HG02870 (cell line): ENCODE data around the gene GLIS1.
"Not testable (repeated sequence)": the region's sequence is repeated elsewhere in the genome, so short reads cannot be mapped to it uniquely, and the experiment has no call there.

Experiments used
- ATAC-seq: cut with Tn5 transposase; IDR thresholded peaks from one replicate; pipeline ENCODE4 v1.9.1; 2021; ENCODE audit warnings: mild to moderate bottlenecking, moderate library complexity; ENCODE audit not compliant: unreplicated experiment

Gene GLIS1

DNA sequence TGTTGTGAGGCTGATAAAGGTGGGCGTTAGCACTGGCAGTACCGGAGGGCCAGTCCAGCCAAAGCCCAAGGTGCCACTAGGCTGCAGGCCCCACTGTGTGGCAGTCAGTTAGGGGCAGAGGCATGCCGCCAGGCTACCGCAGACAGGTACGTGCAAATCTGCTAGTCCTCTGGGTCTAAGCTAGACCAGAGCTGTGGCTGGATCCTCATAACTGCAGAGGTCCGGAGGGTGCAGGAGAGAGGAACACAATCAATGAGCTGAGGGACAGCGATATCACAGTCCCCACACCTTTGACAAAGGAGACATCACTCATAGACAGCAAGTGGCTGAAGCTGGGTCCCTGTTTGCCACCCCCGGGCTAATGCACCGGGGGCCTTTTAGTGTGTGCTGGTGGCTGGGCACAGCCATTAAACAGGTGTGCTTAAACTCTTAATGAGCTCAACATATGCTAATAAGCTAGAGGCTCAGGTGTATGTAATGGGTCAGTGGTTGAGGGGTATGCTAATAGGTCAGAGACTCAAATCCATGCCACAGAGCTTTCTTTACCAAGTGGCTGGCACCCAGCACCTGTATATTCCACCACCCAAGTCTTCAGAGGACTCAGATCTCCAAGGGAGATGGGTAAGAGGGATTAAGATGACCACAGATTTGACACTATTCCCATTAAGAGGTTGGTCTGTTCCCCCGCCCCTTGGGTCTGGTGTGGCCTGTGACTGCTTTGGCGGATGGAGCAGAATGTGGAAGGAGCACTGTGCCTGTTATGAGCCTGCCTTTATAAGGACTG lies 82.0 kb downstream of the GLIS1 start:
- ATAC-seq: no peak

DNA sequence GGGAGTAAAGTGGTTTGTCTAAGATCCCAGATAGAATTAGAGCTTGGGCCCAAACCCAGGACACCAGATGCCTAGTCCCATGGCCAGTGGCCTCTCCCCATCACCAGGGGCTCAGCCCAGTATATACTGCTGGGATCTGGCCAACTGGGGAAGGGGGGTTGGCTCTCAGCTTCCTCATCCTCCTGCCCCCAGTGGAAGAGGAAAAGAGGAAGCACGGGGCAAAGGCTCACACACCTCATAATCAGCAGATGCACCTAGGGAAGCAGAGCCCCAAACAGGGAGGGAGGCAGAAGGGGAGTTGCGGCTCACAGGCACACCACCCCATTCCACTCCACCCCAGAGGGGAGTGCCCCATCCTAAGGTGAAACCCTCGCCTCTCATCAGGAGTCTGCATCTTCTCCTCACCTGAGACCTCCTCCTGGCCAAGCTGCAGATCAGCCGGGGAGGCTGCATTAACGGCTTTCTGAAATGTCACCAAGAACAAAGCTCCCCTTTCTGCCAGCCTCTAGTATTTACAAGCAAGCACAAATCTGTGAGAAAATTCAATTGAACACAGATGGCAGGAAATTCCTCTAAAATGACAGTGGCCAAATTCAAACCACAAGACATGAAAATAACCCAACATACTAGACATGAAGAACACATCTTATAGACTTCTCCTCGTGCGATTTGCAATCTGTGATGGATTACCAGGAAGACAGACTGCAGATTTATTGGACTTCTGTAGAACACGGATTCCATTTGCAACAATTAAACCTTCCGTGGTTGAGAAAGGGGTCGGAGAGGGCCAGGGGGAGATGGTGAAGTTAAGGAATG lies 82.8 kb downstream of the GLIS1 start:
- ATAC-seq: no peak

DNA sequence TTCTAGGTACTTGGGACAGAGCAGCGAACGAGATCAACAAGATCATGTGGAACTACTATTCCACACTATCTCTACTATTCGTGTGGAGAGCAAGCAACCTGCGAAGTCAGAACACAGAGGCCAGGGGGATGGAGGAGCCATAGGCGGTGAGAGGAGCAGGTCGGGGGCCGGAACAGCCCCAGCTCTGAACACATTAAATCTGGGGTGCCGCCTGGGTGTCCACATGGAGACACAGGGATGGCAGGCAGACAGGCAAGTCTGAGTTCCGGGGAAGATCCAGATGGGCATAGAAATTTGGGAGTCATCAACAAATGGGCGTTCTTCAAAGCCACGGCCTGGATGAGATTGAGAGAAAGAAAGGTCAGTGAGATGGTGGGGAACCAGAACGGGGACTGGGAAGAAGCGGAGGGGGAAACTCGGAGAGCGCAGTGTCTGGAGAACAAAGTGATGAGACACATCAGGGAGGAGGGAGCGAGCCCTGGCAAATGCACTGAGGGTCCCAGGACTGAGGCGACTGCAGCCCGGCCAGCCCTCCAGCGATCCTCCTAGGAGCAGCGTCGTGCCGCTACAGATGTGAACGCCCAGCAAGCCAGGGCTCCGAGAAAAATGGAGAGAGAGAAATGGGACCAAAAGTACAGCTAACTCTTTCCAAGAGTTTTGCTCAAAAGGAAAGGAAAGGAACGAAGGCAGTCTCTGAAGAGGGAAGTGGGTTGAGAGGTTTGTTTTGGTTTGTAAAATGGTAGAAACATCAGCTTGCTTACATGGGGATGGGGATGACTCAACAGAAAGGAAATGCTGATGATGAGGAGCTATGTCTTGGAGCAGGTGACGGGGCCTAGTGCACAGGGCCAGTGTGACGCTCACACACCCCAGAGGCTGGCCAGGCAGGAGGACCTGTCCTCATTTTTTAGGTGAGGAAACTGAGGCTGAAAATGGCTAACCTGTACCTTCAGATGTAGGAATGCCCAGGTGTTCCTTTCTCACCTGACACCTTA lies 84.5 kb downstream of the GLIS1 start:
- no peak for ATAC-seq

DNA sequence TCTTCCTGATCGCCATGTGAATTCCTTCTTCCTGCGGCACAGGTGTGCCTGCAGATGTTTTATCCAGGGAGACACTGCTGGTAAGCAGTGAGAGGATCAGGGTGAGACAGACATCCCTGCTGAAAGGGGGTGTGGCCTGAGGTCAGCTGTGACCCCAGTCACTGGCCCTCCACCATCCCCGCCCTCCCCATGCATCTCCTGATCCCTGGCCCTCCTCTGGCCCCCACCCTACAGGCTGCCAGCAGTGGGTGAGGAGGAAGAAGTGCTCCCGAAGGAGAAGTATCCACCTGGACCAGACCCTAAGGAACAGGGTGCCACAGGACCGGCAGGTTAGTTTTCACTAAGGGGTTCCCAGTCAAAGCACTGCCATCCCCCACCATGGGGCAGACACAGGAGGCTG lies 85.3 kb downstream of the GLIS1 start:
- ATAC-seq: no peak

DNA sequence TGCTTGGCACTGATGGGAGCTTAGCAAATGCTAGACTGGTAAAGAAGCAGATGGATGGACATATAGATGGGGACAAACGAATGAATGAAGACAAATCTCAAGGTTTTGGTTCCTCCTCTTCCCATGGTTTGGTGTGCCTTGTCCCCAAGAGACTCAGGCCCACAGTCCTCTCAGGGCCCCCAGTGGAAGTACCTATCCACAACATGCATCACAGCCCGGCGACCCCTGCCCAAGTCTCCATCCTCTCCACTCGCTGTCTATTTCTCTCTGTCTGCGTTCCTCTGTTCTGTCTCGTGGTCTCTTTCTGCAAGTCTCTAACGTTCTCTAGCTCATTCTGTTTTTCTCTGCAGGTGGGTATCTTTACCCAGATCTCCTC lies 85.8 kb downstream of the GLIS1 start:
- ATAC-seq: no peak

DNA sequence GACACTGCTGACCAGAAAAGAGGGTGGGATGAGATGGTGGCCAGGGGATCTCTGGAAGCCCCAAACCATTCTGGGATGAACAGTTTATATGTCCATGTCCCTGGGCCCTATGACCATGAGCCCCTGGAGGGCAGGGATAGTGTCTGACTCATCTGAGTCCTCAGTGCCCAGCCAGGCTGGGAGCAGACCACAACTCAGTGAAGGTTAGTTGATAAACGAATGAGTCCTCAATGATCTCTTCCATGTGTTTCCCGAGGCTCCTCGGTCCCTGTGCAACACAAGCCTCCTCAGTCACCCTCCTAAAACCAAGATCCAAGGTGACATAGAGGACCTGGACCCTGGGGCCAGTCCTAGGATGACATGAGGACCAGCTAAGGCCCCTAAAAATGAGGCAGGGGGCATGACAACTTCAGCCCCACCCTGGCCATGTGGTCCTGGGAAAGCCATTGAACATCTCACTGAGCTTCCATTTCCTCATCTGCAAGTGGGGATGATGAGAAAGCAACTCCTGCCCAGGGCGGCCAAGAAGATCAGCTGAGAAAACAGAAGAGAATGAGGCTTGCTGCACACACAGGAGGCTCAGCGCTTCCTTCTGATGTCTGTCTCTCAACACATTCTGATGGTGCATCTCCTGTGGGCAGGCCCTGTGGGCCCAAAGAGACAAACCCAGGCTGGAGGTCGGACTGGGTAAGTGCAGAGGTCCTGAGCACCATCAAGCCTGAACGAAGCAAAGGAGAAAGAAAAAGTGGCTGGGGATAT lies 86.3 kb downstream of the GLIS1 start:
- no peak for ATAC-seq

DNA sequence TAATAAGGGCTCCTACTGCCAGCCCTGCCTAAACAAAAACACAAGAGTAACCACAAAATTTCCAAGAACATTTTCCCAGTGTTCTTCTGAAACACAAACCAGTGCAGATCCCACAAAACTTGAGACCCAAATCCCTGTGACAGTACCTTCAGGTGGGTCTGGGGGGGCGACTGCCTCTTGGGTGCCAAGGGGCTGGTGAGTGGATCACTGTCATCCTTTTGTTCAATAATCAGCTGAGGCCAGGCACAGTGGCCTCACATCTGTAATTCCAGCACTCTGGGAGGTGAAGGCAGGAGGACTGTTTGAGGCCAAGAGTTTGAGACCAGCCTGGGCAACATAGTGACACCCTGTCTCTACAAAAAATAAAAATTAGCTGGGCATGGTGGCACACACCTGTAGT lies 87.6 kb downstream of the GLIS1 start:
- no peak for ATAC-seq

DNA sequence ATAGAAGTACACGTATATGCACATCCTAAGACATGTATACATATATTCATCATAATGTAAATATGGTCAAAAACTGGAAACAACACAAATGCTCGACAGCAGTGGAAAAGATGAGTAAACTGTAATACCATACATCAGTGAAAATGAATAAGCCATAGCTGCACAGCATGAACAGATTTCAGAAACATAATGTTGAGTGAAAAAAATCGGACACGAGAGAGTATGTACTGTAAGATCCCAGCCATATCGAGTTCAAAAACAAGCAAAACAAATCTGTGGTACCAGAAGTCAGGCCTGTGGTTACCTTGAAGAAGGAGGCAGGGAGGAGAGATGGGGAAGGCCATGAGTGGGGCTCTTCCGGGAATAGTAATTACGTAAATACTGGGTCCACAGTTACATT lies 90.4 kb downstream of the GLIS1 start:
- ATAC-seq: no peak

DNA sequence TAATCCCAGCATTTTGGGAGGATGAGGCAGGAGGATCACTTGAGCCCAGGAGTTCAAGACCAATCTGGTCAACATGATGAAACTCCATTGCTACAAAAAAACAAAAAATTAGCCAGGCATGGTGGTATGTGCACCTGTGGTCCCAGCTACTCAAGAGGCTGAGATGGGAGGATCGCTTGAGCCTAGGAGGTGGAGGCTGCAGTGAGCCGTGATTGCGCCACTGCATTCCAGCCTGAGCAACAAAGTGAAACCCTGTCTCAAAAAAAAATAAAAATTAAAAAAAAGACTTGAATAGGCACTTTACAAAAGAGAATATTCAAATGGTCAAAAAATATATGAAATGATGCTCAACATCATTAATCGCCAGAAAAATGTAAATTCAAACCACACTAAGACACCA lies 91.0 kb downstream of the GLIS1 start:
- ATAC-seq: not testable (repeated sequence)

DNA sequence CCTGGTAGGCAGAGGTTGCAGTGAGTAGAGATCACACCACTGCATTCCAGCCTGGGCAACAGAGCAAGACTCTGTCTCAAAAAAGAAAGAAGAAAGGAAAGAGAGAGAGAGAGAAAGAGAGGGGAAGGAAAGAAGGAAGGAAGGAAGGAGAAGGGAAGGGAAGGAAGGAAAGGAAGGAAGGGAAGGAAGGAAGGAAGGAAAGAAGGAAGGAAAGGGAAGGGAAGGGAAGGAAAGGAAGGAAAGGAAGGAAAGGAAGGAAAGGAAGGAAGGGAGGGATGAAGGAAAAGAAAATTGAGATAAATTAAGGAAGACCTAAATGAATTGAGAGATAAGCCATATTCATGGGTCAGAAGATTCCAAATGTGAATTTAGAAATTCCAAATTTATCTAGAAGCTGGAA lies 92.2 kb downstream of the GLIS1 start:
- no peak for ATAC-seq

DNA sequence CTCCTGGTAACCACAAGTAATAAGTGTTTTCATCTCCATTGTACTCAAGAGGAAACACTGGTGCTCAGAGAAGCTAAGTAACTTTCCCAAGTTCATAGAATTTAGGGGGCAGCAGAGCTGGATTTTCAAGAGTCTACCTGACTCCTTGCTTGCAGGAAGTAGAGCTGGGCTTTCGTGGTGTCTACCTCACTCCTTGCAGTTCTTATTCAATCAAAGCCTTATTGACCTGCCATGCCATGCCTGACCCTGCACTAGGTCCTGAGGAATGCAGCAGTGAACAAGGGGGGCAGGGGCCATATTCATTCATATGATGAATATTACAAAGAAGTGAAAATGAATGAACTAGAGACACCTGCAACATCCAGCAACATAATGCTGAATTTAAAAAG lies 93.3 kb downstream of the GLIS1 start:
- no peak for ATAC-seq

DNA sequence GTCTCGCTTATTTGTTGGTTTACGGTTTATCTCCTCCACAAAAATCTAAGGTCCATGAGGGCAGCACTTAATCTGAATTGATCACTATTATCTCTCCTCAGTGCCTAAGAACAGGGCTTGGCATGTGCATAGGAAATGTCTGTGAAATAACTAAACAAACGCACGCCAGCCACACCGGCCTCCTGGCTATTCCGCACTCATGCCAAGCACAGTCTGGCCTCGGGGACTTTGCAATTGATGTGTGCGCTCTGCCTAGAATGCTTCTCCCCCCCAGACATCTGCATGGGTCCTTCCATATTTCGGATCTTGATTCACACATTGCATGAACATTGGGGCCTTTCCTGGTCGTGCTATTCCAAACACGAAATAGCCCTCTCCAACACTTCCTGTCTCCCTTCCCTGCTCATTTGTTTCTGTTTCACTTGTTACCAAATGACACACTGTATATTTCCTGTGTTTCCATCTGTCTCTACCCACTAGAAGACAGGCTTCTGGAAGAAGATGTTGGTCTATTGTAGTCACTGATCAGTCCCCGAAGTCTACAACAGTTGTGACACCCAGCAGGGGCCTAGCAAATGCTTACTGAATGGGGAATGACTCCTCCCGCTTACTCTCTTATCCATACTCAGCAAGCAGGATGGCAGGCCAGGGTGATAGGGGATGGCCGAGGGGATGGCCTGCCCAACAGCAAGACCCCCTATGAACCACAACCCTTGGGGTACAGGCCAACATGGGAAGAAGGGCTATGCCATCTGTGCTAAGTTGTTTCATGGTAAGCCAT lies 93.9 kb downstream of the GLIS1 start:
- ATAC-seq: no peak

DNA sequence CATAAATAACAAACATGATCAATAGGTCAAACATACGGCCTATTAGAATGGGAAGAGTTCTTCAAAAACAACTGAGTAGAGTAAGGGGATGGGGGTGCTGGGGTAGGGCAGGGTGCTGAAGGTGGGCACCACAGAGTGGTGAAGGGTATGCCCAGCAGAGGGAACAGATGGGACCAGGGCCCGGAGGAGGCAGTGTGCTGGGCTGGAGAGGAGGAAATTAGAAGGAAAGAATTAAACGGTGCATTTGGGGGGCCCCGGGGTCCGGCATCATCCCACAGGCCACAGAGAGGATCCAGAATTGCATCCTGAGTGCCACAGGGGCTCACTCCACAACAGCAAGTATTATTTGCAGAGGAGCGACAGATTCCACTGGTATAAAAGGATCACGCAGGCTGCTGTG lies 94.5 kb downstream of the GLIS1 start:
- ATAC-seq: no peak

DNA sequence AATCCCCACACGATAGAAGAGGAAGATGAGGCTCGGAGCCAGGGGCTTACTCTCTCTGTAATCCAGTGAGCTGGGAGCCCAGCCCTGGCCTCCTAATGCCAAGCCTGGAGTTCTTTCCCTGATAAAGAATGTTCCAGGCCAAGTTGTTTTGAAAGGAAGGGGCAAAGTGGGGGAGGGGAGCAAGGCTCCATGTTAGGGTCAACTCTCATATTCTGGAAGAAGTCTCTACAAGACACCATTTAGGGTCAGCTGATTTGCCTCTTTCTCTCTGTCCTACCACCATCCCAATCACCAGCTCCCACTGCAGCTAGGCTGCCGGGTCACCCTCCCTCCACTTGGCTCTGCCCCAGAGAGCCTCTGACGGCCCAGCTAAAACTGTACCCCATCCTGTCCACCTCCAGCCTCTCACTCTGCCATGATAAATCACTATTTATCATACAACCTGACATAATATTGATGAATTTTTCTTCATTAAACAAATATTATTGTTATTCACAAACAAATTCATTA lies 95.0 kb downstream of the GLIS1 start:
- no peak for ATAC-seq

DNA sequence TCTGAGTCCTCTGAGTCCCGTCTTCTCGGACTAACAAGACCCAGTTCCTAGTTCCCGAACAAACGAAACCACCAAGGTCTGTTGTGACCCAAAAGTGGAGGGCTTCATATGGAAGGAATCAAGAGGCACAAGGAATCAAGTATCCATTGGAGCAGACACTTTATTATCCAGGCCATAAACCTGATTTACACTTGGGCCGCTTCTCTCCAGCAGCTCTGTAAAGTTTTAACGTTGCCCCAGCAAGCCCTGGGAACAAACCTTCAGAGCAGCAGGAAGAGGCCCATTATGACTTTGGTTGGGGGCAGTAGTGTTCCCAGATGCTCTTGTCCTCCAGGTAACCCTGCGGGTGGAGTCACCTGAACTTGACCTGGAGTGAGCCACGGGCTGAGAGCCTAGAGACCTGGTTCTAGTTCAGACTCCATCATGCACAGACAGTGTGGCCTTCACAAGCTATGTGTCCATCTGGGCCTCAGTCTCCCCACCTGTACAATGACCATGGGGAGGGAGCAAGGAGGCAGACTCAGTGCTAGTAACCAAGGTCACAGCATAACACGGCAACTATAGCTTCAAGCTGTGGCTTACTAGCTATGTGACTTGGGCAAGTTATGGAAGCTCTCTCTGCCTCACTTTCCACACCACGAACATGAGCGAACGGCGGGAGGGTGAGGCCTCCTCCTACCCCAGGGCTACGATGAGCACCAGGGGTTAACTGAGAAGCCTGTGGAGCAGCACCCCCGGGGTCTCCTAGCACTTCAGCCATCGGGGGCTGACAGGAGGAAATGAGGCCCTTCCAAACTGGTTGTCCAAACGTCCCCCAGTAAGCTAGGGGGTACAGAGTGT lies 95.7 kb downstream of the GLIS1 start:
- ATAC-seq: no peak

DNA sequence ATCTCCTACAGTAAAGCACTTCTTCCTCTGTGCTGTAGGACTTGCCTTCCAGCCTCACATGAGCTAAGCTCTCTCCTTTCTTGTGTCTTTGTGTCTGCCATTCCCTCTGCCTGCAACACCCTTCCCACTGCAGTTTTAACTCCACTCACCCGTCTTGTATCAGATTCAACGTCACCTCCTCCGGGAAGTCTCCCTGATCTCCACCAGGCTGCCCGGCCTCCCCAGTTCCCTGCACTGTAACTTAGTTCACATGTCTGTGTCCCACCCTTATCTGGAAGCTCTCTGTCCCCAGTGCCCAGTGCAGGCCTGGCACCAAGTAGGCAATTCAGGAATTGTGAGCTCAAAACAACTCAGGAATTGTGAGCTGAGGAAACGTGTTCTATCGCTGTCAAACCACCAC lies 96.4 kb downstream of the GLIS1 start:
- no peak for ATAC-seq

DNA sequence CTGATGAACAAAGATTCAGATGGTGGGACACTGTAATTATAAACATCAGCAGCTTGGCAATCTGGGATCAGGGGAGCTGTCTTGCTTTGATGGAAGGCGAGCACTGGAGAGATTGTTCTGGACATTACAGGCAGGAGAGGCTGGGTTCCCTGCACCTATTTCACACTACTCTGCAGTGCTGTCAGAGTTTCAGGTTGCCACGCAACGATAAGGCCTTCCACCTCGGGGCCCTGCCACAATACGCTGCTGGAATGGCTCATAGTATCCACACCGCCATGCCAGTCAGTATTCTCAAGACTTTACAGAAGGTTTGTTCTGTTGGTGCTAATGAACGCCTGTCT lies 96.8 kb downstream of the GLIS1 start:
- ATAC-seq: no peak

DNA sequence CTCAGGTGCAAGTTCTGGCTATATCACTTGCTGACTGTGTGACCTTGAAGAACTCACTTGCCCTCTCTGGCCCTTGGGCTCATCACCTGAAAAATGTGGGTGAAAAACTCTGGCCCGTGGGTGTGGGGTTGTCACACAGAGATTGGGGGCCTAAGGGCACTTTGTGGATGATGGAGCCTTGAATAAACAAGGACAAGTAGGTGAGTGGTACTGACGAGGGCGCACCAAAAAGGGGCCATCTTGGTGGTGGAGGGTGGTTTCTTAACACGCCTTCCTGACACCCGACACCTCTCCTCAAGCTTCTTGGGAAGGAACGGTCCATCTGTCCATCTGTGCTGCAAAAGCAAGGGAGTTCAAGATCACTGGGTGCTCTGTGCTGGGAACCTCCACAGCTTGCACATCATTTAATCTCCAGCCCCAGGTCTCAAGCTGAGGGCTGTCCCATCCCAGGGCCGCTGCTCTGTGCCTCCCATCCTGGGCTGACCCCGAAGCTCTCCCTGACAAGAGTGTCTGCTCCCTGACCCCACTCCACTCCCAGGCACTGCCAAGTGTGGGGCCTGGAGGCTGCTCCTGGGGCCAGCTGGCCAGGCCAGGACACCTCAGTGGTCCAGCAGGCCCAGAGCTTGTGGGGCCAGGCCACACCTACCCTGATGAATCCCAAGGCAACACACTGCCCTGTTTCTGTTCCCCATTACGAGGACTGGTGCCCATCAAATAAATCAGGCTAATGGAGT lies 97.3 kb downstream of the GLIS1 start:
- ATAC-seq: no peak
